ENCODE results near the gene ACKR4.

Gene ACKR4

GRCh38 chr3:132643366-132643765 is 46.3 kb downstream of the ACKR4 start:
- no peak for DNase-seq

GRCh38 chr3:132645058-132645457 is 48.0 kb downstream of the ACKR4 start:
- DNase-seq: no peak

DNA sequence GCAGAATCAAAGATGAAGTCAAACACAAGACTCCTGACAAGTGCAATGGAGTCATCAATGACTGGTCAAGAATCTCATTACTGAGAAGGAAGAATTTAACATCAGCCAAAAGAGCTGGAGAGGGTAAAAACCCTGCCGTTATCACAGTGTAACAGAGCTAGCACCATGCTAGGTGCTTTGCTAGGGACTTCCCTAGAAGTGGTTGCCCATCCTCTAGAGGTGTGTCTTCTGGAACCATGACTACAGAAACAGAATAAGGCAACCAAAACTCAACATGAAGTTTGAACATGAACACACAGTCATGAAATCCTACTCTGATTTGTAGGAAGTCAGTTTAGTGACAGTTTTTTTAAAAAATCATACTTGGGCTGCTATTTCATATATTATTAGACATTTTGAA is 53.1 kb downstream of the ACKR4 start:
- no peak for DNase-seq
